ENCODE results near the gene MRPL12.
"Not testable (repeated sequence)": the region's sequence is repeated elsewhere in the genome, so short reads cannot be mapped to it uniquely, and the experiment has no call there.

Gene MRPL12

DNA sequence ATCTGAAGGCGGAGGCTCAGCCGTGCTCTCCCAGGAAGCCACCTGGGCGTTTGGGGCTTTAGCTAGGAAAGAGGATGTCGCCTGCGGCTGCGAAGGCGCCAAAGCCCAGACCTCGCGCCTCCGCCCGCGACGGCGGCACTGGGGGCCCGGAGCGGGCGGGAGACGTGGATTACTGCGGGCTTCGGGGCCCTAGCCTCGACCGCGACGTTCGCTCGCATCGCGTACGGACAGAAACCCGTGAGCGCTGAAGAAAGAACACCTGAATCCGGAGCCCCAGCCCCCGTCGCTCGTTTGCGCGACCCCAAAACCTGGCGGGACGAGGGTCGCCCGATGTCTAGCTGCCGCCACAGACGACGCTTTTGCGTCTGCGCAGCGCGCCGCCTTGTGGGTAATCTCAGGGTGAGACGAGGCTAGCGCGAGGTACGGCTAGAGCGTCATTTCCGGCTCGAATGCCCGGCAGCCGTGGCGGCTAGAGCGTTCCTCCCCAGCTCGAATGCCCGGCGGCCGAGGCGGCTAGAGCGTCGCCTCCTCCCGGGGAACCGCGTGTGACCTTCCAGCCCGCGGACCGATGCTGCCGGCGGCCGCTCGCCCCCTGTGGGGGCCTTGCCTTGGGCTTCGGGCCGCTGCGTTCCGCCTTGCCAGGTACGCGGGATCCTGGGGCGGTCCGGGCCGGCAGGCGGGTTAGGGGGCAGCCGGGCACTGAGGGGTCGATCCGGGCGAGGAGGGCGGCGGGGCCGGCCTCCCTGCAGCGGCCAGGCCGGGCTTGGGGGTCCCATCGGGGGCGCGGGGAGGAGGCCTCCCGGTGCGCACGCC, at the start of gene MRPL12:
TSS of gene MRPL12 (plus strand) at position 434 of the 813 bp plus-strand sequence. CDS start at position 569, 135 bp downstream.
- DNase-seq (ENCODE audit: extremely low read depth in 1 of 2, low read depth in 1 of 2) = peak; percentile 82 to 89

DNA sequence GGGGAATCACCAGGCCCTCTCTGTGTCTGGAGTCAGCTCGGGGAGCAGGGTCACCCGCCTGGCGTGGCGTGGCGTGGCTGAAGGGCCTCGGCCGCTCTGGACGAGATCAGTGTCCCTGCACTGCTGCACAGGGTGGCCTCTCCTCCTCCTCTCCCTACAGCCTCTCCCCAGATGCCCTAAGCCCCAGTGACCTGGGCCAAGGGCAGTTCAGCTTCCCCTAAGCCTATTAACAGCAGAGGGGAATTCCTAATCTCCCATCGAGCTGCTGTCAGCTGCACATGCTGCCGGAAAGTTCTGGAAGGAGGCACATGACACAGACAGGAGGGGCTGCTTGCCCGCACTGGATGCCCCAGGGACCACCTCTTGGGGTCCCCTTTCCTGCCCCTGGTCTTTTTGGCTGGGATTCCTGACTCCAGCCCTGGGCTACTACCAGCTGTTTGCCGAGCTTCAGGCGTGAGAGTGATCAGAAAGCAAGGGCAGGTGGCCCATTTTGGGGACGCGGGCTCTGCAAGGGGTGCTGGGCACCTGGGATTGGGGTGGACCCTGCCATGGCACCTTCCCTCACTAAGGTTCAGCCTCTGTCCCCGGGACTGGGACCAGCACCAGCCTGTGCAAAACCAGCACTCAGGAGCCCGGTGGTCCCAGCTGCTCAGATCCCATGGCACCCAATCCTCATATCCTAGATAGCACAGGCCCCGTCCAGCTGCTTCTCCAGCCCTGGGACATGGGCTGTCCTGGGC, 47.6 kb upstream of the MRPL12 start:
- no peak for DNase-seq (ENCODE audit: extremely low read depth in 1 of 2, low read depth in 1 of 2)

DNA sequence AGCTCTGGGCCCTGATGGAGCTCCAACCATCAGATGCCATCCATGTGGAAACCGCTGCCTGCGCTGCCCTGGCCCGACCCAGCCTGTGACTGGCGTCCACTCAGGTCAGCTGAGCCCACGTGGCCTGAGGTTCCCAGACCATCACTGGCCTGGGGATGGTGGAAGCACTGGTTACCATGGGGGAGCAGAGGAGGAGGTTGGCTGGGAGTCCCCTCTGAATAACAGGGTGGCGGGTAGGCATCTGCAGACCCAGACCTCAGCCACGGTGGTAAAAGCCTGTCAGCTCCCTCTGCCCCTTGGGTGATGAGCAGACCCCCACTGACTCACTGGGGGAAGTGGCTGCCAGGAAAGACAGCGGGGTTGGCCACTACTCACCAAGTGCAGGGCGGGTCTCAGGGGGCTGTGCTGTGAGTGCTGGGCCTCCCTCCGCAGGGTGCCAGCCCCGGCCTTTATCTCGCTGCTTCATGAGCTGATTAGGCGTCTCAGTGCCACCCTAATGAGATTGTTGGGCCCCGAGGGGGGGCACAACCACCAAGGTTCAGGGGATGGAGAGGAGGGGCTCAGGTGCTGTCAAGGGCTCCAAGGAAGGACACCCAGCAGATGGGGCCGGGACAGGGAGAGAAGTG, 46.9 kb upstream of the MRPL12 start, which contains the start of gene PDE6G:
TSS of gene PDE6G (minus strand) at position 425 of the 626 bp plus-strand sequence. CDS start 3,237 bp downstream, outside the sequence.
- no peak for DNase-seq (ENCODE audit: extremely low read depth in 1 of 2, low read depth in 1 of 2)

DNA sequence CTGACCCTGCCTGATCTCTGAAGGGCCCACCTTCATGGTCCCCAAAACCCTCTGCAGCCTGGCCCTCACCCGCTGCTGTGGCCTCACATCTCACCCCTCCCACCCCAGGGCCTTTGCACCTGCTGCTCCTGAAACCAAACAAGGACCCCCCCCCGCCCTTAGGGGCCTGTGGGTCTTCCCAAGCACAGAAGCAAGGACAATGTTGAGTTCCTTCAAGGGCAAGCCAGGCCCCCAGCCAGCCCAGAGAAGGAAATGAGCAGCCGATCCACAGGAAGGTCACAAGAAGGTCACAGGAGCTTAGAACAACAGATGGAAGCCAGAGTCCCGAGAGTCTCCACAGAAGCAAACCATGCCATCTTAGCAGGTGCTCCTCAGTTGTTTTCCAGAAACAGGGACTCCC, 46.3 kb upstream of the MRPL12 start:
- DNase-seq (ENCODE audit: extremely low read depth in 1 of 2, low read depth in 1 of 2) = no peak

DNA sequence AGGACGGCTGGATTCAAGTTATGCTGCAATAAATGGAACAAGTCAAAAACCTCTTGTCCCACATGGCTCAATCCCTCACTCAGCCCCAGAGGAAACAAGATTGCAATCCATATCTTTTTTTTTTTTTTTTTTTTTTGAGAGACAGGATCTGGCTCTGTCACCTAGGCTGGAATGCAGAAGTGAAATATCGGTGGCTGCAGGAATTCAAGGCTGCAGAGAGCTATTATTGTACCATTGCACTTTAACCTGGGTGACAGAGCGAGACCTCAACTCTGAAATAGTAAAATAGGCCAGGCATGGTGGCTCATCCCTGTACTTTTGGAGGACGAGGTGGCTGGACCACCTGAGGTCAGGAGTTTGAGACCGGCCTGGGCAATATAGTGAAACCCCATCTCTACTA, 44.1 kb upstream of the MRPL12 start:
- DNase-seq (ENCODE audit: extremely low read depth in 1 of 2, low read depth in 1 of 2) = no peak

GRCh38 chr17:81660441-81660840, 42.7 kb upstream of the MRPL12 start:
- DNase-seq (ENCODE audit: extremely low read depth in 1 of 2, low read depth in 1 of 2) = no peak

GRCh38 chr17:81662002-81662401, 41.2 kb upstream of the MRPL12 start:
- no peak for DNase-seq (ENCODE audit: extremely low read depth in 1 of 2, low read depth in 1 of 2)

GRCh38 chr17:81664051-81664470, 39.1 kb upstream of the MRPL12 start:
- DNase-seq (ENCODE audit: extremely low read depth in 1 of 2, low read depth in 1 of 2) = no peak

GRCh38 chr17:81665205-81666091, 37.7 kb upstream of the MRPL12 start:
- peak in 1 of 2 donors; percentile 52 for DNase-seq (ENCODE audit: extremely low read depth in 1 of 2, low read depth in 1 of 2)

DNA sequence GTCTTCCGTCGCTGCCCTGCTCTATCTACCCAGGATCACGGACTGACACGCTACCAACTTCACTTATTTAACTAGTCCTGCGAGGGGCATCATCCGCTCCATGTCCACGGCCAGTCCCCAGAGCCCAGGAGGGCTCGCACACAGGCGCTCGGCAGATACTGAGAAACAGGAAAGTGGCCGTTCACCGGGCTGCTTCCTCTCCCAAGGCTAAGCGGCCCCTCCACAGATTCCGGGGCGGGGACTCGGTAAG, 37.1 kb upstream of the MRPL12 start:
- no peak for DNase-seq (ENCODE audit: extremely low read depth in 1 of 2, low read depth in 1 of 2)

GRCh38 chr17:81666342-81667191, 36.6 kb upstream of the MRPL12 start, which contains the start of the genes CCDC137 and OXLD1:
CCDC137 (plus strand) TSS chr17:81666737; CDS start chr17:81666767, 30 bp downstream.
OXLD1 (minus strand) TSS chr17:81666605; CDS start chr17:81666577, 28 bp downstream.
- DNase-seq (ENCODE audit: extremely low read depth in 1 of 2, low read depth in 1 of 2) = peak; percentile 92 to 94

- no peak for DNase-seq (ENCODE audit: extremely low read depth in 1 of 2, low read depth in 1 of 2)
These were observed 35.4 kb upstream of the MRPL12 start for GRCh38 chr17:81667754-81668153.

- no peak for DNase-seq (ENCODE audit: extremely low read depth in 1 of 2, low read depth in 1 of 2)
These were observed 30.7 kb upstream of the MRPL12 start for GRCh38 chr17:81672504-81672903.

- no peak for DNase-seq (ENCODE audit: extremely low read depth in 1 of 2, low read depth in 1 of 2)
These were observed 30.2 kb upstream of the MRPL12 start for GRCh38 chr17:81672954-81673353.

GRCh38 chr17:81673561-81674258, 29.5 kb upstream of the MRPL12 start:
- no peak for DNase-seq (ENCODE audit: extremely low read depth in 1 of 2, low read depth in 1 of 2)

- DNase-seq (ENCODE audit: extremely low read depth in 1 of 2, low read depth in 1 of 2) = not testable (repeated sequence)
These were observed 27.5 kb upstream of the MRPL12 start for GRCh38 chr17:81675515-81676221.

- no peak for DNase-seq (ENCODE audit: extremely low read depth in 1 of 2, low read depth in 1 of 2)
These were observed 26.3 kb upstream of the MRPL12 start for GRCh38 chr17:81676906-81677305.

DNA sequence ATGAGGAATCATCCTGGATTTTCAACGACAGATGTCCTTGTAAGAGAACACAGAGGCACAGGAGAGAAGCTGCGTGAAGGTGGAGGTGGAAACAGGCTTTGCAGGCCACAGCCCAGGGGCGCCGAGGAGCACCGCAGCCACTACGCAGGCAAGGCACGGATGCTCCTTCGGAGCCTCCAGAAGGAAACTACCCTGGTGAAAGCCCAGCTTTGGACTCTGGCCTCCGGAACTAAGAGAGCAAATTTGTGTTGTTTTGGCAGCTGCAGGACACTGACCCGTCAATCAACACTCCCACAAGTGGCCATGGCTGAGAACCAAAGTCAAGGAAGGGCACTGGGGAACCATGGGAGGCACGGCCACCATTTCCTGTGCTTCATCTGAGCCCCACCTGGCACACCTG, 23.0 kb upstream of the MRPL12 start:
- no peak for DNase-seq (ENCODE audit: extremely low read depth in 1 of 2, low read depth in 1 of 2)

Measured in stimulated activated CD8-positive, alpha-beta memory T cell treated with anti-CD3 and anti-CD28 coated beads, Interleukin-7, amount 100 ng/mL, for 48 hours (primary cell).